ENCODE results near the gene NFIA. TPM values are rescaled to one million over a fixed set of nuclear protein-coding genes. Genes with fewer than 3 reads are reported as not detected.

Gene NFIA
- total and polyA plus RNA-seq, 2 of the 13 experiments (the other 11 are each of a cell fraction or from before 2014, with no cell fraction given) = 14.7 to 28.5 TPM

GRCh38 chr1:61098333-61098732 lies 16.0 kb downstream of the NFIA start (continued):
- no peak for TF ChIP-seq ZHX2 (IDR thresholded peaks at IDR 0.05; ENCODE audit: low read depth)
- no peak for TF ChIP-seq ZHX2 (CRISPR knock-in tag; IDR thresholded peaks at IDR 0.05; ENCODE audit: borderline replicate concordance)
- TF ChIP-seq ZNF205 (CRISPR knock-in tag; IDR thresholded peaks at IDR 0.05) = no peak
- TF ChIP-seq ZNF841 (CRISPR knock-in tag; IDR thresholded peaks at IDR 0.05; ENCODE audit: borderline replicate concordance) = no peak
- no peak for TF ChIP-seq ZNF788 (CRISPR knock-in tag; IDR thresholded peaks at IDR 0.05; ENCODE audit: borderline replicate concordance)
- no peak for TF ChIP-seq ZNF556 (CRISPR knock-in tag; IDR thresholded peaks at IDR 0.05; ENCODE audit: borderline replicate concordance)
- no peak for TF ChIP-seq ONECUT2 (CRISPR knock-in tag; IDR thresholded peaks at IDR 0.05)

- CTCF ChIA-PET (ENCODE audit: low intra/inter-chr PET ratio, low total read pairs) = no interaction called here
- Histone ChIP-seq H4K20me1 (ENCODE audit: insufficient read depth, low read length) (peaks cover 10% of the 10 kb centered on the region), H3K9ac (ENCODE audit: insufficient read depth, low read depth, low read length) (no peak overlapping the region), H3K4me1 (ENCODE audit: insufficient read depth, low read length) (peaks cover 60% of the 10 kb centered on the region), H3K9me3 (ENCODE audit: low read length) (no peaks in the 10 kb centered on the region), H2AFZ (ENCODE audit: low read length) (no peak overlapping the region), H3K36me3 (replicated peaks in 1 of 2; ENCODE audit: control insufficient read depth in 1 of 2, insufficient read depth in 2 of 2, low read length in 2 of 2) (peaks cover 0 to 3% of the 10 kb centered on the region in 2 experiments; a peak in 3 of 5 replicates), H3K4me3 (replicated peaks in 1 of 3; ENCODE audit: insufficient read depth in 1 of 3, low read depth in 2 of 3, low read length in 3 of 3) (no peak overlapping the region), H3K27me3 (ENCODE audit: control insufficient read depth in 1 of 2, insufficient read depth in 2 of 2, low read length in 2 of 2) (no peaks in the 10 kb centered on the region), H3K27ac (ENCODE audit: extremely low read length, insufficient read depth, low read length) (no peak overlapping the region), H3K4me2 (ENCODE audit: low read depth, low read length) (no peak overlapping the region), H3K79me2 (ENCODE audit: insufficient read depth, low read length) (peaks cover 99% of the 10 kb centered on the region)
- FAIRE-seq (no peak), ATAC-seq (no peak), DNase-seq (ENCODE audit: low spot score) (no peak)
- WGBS (ENCODE audit: low lambda C conversion rate) = 85% methylated on average over 4 of the region's 4 CpGs
- in situ Hi-C loops (cut with HindIII; ENCODE audit: extremely low pct_ligation_motif_present, low pct_unique_long_range_greater_than_20kb) (no loop called here), intact Hi-C loops (cut with micrococcal nuclease; ENCODE audit: unreplicated experiment) (no loop called here)
- POLR2A ChIA-PET = no interaction called here
- BruUV-seq (replicated peaks) = no TSS peak
- TF ChIP-seq HOXD1 (CRISPR knock-in tag; IDR thresholded peaks at IDR 0.05) = no peak
- TF ChIP-seq ZNF841 (CRISPR knock-in tag; IDR thresholded peaks at IDR 0.05; ENCODE audit: borderline replicate concordance) = no peak
- no peak for TF ChIP-seq SNAPC5 (CRISPR knock-in tag; IDR thresholded peaks at IDR 0.05; ENCODE audit: borderline replicate concordance)
- no peak for TF ChIP-seq ZKSCAN8 (CRISPR knock-in tag; IDR thresholded peaks at IDR 0.05; ENCODE audit: borderline replicate concordance)
- TF ChIP-seq PHF20 (CRISPR knock-in tag; IDR thresholded peaks at IDR 0.05) = no peak
- no peak for TF ChIP-seq KAT7 (CRISPR knock-in tag; IDR thresholded peaks at IDR 0.05; ENCODE audit: borderline replicate concordance)
- no peak for TF ChIP-seq ZNF562 (CRISPR knock-in tag; IDR thresholded peaks at IDR 0.05; ENCODE audit: borderline replicate concordance)
- no peak for TF ChIP-seq ATF4 (CRISPR knock-in tag; IDR thresholded peaks at IDR 0.05)
- TF ChIP-seq GMEB1 (CRISPR knock-in tag; IDR thresholded peaks at IDR 0.05; ENCODE audit: borderline replicate concordance) = no peak
- TF ChIP-seq KLF9 (CRISPR knock-in tag; IDR thresholded peaks at IDR 0.05; ENCODE audit: low read depth) = no peak
Observed at GRCh38 chr1:61098906-61099437, 16.6 kb downstream of the NFIA start.
